GM23338 (cell line): ENCODE measurements around the gene MCOLN2. TPM values are rescaled to one million over a fixed set of nuclear protein-coding genes. Genes with fewer than 3 reads are reported as not detected.

Experiments
- ATAC-seq: fragments of 200-7000 bp; cut with Tn5 transposase; 3 replicates; pipeline ENCODE4 v1.9.1; 2020
- DNase-seq: peaks from one replicate; pipeline ENCODE4 v3.0.0-alpha.2; 2015; ENCODE audit warnings: low spot score
- H2AFZ ChIP-seq: fragments of 200-600 bp; sonication (generic); 2 replicates; pipeline ENCODE4 v1.8.0; 2016; ENCODE audit warnings: antibody characterized with exemption, mild to moderate bottlenecking, moderate library complexity
- H3F3A ChIP-seq: fragments of 200-600 bp; sonication (generic); replicated peaks from 2 replicates; pipeline ENCODE4 v1.8.0; 2017; ENCODE audit warnings: antibody characterized with exemption, mixed run types, low read depth
- H3K27ac ChIP-seq: fragments of 200-600 bp; sonication (generic); 2 replicates; pipeline ENCODE4 v1.6.1; 2016; ENCODE audit warnings: low read depth
- H3K27me3 ChIP-seq: fragments of 200-600 bp; sonication (generic); 2 replicates; pipeline ENCODE4 v1.8.0; 2016; ENCODE audit warnings: mild to moderate bottlenecking, mixed run types, moderate library complexity; ENCODE audit not compliant: insufficient read depth
- H3K36me3 ChIP-seq: fragments of 200-600 bp; sonication (generic); 2 replicates; pipeline ENCODE4 v1.8.0; 2016; ENCODE audit warnings: mild to moderate bottlenecking; ENCODE audit not compliant: insufficient read depth
- H3K4me1 ChIP-seq: fragments of 200-600 bp; sonication (generic); 2 replicates; pipeline ENCODE4 v1.8.0; 2016; ENCODE audit warnings: mild to moderate bottlenecking, moderate library complexity; ENCODE audit not compliant: insufficient read depth
- H3K4me2 ChIP-seq: fragments of 200-600 bp; sonication (generic); 2 replicates; pipeline ENCODE4 v1.7.1; 2017; ENCODE audit warnings: mixed run types
- H3K4me3 ChIP-seq: fragments of 200-600 bp; sonication (generic); 2 replicates; pipeline ENCODE4 v1.6.1; 2016; ENCODE audit warnings: mixed run types
- H3K79me2 ChIP-seq: fragments of 200-600 bp; sonication (generic); replicated peaks from 2 replicates; pipeline ENCODE4 v1.8.0; 2017; ENCODE audit warnings: mild to moderate bottlenecking; ENCODE audit not compliant: insufficient read depth
- H3K9me2 ChIP-seq: fragments of 200-600 bp; sonication (generic); 2 replicates; pipeline ENCODE4 v1.8.0; 2017; ENCODE audit not compliant: insufficient read depth
- H4K20me1 ChIP-seq: fragments of 200-600 bp; sonication (generic); replicated peaks from 2 replicates; pipeline ENCODE4 v1.8.0; 2017; ENCODE audit warnings: mild to moderate bottlenecking; ENCODE audit not compliant: insufficient read depth
- H3K27ac Mint-ChIP-seq: 2 replicates; pipeline ENCODE4 v1.8.0; 2020; ENCODE audit warnings: inconsistent platforms, mild to moderate bottlenecking, moderate library complexity, mixed read lengths
- H3K27me3 Mint-ChIP-seq: 3 replicates; pipeline ENCODE4 v1.8.0; 2022; ENCODE audit warnings: low read depth, mild to moderate bottlenecking, moderate library complexity, mixed read lengths, inconsistent platforms; ENCODE audit not compliant: insufficient read depth, poor library complexity
- H3K36me3 Mint-ChIP-seq: 3 replicates; pipeline ENCODE4 v1.8.0; 2021; ENCODE audit warnings: low read depth, mild to moderate bottlenecking, inconsistent platforms, moderate library complexity, mixed read lengths
- H3K4me1 Mint-ChIP-seq: 3 replicates; pipeline ENCODE4 v1.8.0; 2020; ENCODE audit warnings: mild to moderate bottlenecking, inconsistent platforms, mixed read lengths
- H3K4me3 Mint-ChIP-seq: 3 replicates; pipeline ENCODE4 v1.8.0; 2021; ENCODE audit warnings: moderate library complexity, mild to moderate bottlenecking, inconsistent platforms, mixed read lengths
- H3K9me3 Mint-ChIP-seq: 3 replicates; pipeline ENCODE4 v1.8.0; 2020; ENCODE audit warnings: moderate library complexity, mild to moderate bottlenecking, inconsistent platforms, mixed read lengths
- CREB1 ChIP-seq: fragments of 250-450 bp; sonication (Bioruptor Pico); IDR thresholded peaks from 2 replicates; pipeline ENCODE4 v1.5.0; 2020; ENCODE audit warnings: low read depth, mild to moderate bottlenecking, moderate library complexity
- EZH2phosphoT487 ChIP-seq: fragments of 200-600 bp; sonication (generic); IDR thresholded peaks from one replicate; pipeline ENCODE4 v1.8.1; 2018; ENCODE audit warnings: antibody characterized with exemption; ENCODE audit not compliant: unreplicated experiment
- NANOG ChIP-seq: IDR thresholded peaks from 2 replicates; pipeline ENCODE4 v1.6.1; 2016; ENCODE audit warnings: antibody characterized with exemption, borderline replicate concordance
- POLR2AphosphoS5 ChIP-seq: IDR thresholded peaks from 2 replicates; pipeline ENCODE4 v1.6.1; 2016; ENCODE audit warnings: antibody characterized with exemption, low read depth
- STAT1 ChIP-seq: IDR thresholded peaks from one replicate; pipeline ENCODE4 v1.6.1; 2016; ENCODE audit warnings: antibody characterized with exemption; ENCODE audit not compliant: unreplicated experiment
- ZNF462 ChIP-seq: fragments of 250-450 bp; sonication (Bioruptor Pico); IDR thresholded peaks from 2 replicates; pipeline ENCODE4 v1.5.0; 2020; ENCODE audit warnings: mild to moderate bottlenecking, moderate library complexity
- polyA plus RNA-seq: library from polyadenylated mRNA; unstranded; fragments of >200 nt; fragmentation: Nextera tagmentation; extraction: Ambion mirVana; gene quantifications from 2 replicates; pipeline ENCODE4 v1.2.1, GENCODE V29; 2016
- total RNA-seq: library from RNA; depleted of rRNA; stranded (reverse); fragments of >200 nt; shearing (Covaris generic); gene quantifications from 2 replicates; pipeline ENCODE4 v1.2.3, GENCODE V29; 2014
- TF ChIP-seq, protein P1 (sequence below): IDR thresholded peaks from one replicate; pipeline ENCODE4 v1.6.1; 2018; ENCODE audit warnings: antibody characterized with exemption; ENCODE audit not compliant: unreplicated experiment

Gene MCOLN2
- total and polyA plus RNA-seq, 2 experiments from 2014 or later = 2.7 to 10.0 TPM

DNA sequence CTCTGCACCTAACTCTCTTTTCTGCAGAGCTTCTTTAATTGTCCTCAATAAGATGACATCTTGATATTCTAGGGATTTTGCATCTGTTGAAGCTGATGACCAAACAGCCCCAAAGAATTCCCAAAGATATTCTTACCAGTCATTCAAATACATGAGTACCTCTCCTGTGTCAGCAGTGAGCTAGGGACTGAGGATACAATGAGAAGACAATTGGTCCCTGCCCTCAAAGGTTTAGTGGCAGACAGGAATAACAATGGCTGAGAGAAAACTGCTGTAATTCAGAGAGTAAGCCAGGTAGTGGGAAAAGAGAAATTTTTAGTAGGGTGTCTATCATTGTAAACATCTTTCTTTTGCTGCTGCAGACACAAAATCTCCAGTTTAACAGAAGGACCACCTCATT is 45.5 kb upstream of the MCOLN2 start (continued):
- no peak for TF ChIP-seq ZNF462 (CRISPR knock-in tag)
- TF ChIP-seq, protein P1, sequence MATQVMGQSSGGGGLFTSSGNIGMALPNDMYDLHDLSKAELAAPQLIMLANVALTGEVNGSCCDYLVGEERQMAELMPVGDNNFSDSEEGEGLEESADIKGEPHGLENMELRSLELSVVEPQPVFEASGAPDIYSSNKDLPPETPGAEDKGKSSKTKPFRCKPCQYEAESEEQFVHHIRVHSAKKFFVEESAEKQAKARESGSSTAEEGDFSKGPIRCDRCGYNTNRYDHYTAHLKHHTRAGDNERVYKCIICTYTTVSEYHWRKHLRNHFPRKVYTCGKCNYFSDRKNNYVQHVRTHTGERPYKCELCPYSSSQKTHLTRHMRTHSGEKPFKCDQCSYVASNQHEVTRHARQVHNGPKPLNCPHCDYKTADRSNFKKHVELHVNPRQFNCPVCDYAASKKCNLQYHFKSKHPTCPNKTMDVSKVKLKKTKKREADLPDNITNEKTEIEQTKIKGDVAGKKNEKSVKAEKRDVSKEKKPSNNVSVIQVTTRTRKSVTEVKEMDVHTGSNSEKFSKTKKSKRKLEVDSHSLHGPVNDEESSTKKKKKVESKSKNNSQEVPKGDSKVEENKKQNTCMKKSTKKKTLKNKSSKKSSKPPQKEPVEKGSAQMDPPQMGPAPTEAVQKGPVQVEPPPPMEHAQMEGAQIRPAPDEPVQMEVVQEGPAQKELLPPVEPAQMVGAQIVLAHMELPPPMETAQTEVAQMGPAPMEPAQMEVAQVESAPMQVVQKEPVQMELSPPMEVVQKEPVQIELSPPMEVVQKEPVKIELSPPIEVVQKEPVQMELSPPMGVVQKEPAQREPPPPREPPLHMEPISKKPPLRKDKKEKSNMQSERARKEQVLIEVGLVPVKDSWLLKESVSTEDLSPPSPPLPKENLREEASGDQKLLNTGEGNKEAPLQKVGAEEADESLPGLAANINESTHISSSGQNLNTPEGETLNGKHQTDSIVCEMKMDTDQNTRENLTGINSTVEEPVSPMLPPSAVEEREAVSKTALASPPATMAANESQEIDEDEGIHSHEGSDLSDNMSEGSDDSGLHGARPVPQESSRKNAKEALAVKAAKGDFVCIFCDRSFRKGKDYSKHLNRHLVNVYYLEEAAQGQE = no peak

DNA sequence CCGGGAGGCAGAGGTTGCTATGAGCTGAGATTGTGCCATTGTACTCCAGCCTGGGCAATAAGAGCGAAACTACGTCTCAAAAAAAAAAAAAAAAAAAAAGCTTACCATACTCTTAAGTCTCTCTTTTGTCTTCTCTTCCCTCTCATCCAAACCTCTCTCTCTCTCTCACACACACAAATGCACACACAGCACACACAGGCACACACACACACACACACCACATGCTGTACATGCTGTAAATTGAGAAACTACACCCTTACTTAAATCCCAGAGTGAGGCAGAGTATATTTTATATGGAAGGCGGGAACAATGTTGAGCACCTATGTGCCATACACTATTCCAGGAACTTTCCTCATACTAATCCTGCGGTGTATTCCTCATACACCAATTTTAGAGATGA is 44.9 kb upstream of the MCOLN2 start:
- ATAC-seq (no peak), DNase-seq (no peak)
- H3K27ac Mint-ChIP-seq = no peak overlapping the region
- no peaks in the 10 kb centered on the region for H3K9me3 Mint-ChIP-seq
- no peaks in the 10 kb centered on the region for H3K36me3 Mint-ChIP-seq
- Histone ChIP-seq H3K9me2 (no peaks in the 10 kb centered on the region), H3K4me1 (peaks cover 2% of the 10 kb centered on the region), H3K36me3 (no peaks in the 10 kb centered on the region), H3K4me2 (no peak overlapping the region), H3K79me2 (no peaks in the 10 kb centered on the region), H3K27ac (no peak overlapping the region), H4K20me1 (no peaks in the 10 kb centered on the region), H3F3A (no peaks in the 10 kb centered on the region), H3K27me3 (peaks cover 25% of the 10 kb centered on the region), H3K4me3 (no peak overlapping the region), H2AFZ (no peak overlapping the region)
- H3K4me3 Mint-ChIP-seq = no peak overlapping the region
- peaks cover 13% of the 10 kb centered on the region for H3K27me3 Mint-ChIP-seq
- H3K4me1 Mint-ChIP-seq = peaks cover 10% of the 10 kb centered on the region
- TF ChIP-seq CREB1 (CRISPR knock-in tag) = no peak
- TF ChIP-seq, protein P1 = no peak
- TF ChIP-seq STAT1 = no peak
- no peak for TF ChIP-seq EZH2phosphoT487
- no peak for TF ChIP-seq NANOG
- TF ChIP-seq POLR2AphosphoS5 = no peak
